T-cell (primary cell): Measurements from ENCODE around the gene KIAA2012. TPM values are rescaled to one million over a fixed set of nuclear protein-coding genes. Genes with fewer than 3 reads are reported as not detected.

Source experiments
- ATAC-seq, 4 experiments: fragments of 200-7000 bp in 3 of 4; fragments of 150-1000 bp in 1 of 4; cut with Tn5 transposase; replicated peaks in 1 of 4; 1 replicate in 3 of 4; 2 replicates in 1 of 4; pipeline ENCODE4 v1.10.0; 2021; ENCODE audit warnings: moderate library complexity in 3 of 4, mild to moderate bottlenecking in 2 of 4, moderate number of reproducible peaks in 1 of 4
- CTCF ChIA-PET, 2 donors: fragments of 300-600 bp; sonication (Branson Sonifier 250); formaldehyde crosslinking; loops; one replicate each; lab custom pipeline; 2022; ENCODE audit warnings: antibody characterized with exemption in 2 of 2; lab: Charles Lee
- POLR2A ChIA-PET, 2 donors: fragments of 300-600 bp; sonication (Branson Sonifier 250); formaldehyde crosslinking; loops; one replicate each; lab custom pipeline; 2022; ENCODE audit warnings: antibody characterized with exemption in 2 of 2; lab: Charles Lee
- DNase-seq, 35 experiments: peaks; one replicate each; pipeline versions ENCODE4 v3.0.0 to v3.0.0-alpha.2; 2013 to 2023
- H3K27ac ChIP-seq: one replicate; pipeline ENCODE4 v1.5.1; 2013; ENCODE audit warnings: low read length
- H3K27me3 ChIP-seq, 2 experiments: replicated peaks in 1 of 2; 1 replicate in 1 of 2; 2 replicates in 1 of 2; pipeline versions ENCODE4 v1.6.1 to v1.7.0; 2013; ENCODE audit warnings: low read length in 1 of 2, mixed read lengths in 1 of 2; ENCODE audit not compliant: control insufficient read depth in 2 of 2, insufficient read depth in 2 of 2; ENCODE audit errors: extremely low read depth in 1 of 2
- H3K36me3 ChIP-seq, 2 donors: 1 replicate in 1 of 2; 2 replicates in 1 of 2; pipeline versions ENCODE4 v1.6.1 to v1.7.0; 2013; ENCODE audit warnings: low read length in 1 of 2; ENCODE audit not compliant: control insufficient read depth in 2 of 2, insufficient read depth in 1 of 2; ENCODE audit errors: extremely low read depth in 1 of 2
- H3K4me1 ChIP-seq, 2 experiments: 1 replicate in 1 of 2; 2 replicates in 1 of 2; pipeline versions ENCODE4 v1.6.1 to v1.7.0; 2013; ENCODE audit warnings: low read length in 2 of 2, mixed read lengths in 1 of 2; ENCODE audit not compliant: insufficient read depth in 2 of 2, control insufficient read depth in 1 of 2; ENCODE audit errors: extremely low read depth in 1 of 2
- H3K4me3 ChIP-seq, 2 donors: 1 replicate in 1 of 2; 2 replicates in 1 of 2; pipeline versions ENCODE4 v1.5.1 to v1.7.0; 2013; ENCODE audit warnings: mild to moderate bottlenecking in 2 of 2, low read length in 1 of 2, moderate library complexity in 1 of 2; ENCODE audit not compliant: control insufficient read depth in 1 of 2; ENCODE audit errors: extremely low read depth in 1 of 2
- H3K9me3 ChIP-seq: 2 replicates; pipeline ENCODE4 v1.7.0; 2013
- H3K27ac Mint-ChIP-seq, 2 donors: one replicate each; pipeline ENCODE4 v1.8.0; 2020 to 2021; ENCODE audit warnings: mild to moderate bottlenecking in 2 of 2, mixed read lengths in 2 of 2
- H3K27me3 Mint-ChIP-seq, 2 donors: one replicate each; pipeline ENCODE4 v1.8.0; 2021 to 2022; ENCODE audit warnings: mixed read lengths in 2 of 2
- H3K36me3 Mint-ChIP-seq: one replicate; pipeline ENCODE4 v1.8.0; 2021; ENCODE audit warnings: mixed read lengths
- H3K4me1 Mint-ChIP-seq, 3 donors: one replicate each; pipeline ENCODE4 v1.8.0; 2020 to 2022; ENCODE audit warnings: mixed read lengths in 3 of 3, mild to moderate bottlenecking in 1 of 3
- H3K4me3 Mint-ChIP-seq, 3 donors: one replicate each; pipeline ENCODE4 v1.8.0; 2020 to 2022; ENCODE audit warnings: mild to moderate bottlenecking in 3 of 3, mixed read lengths in 3 of 3, moderate library complexity in 3 of 3
- H3K9me3 Mint-ChIP-seq, 3 donors: one replicate each; pipeline ENCODE4 v1.8.0; 2020 to 2022; ENCODE audit warnings: mixed read lengths in 3 of 3
- WGBS: methylation state at CpG from one replicate; pipeline ENCODE4 v1.1.5; 2013; ENCODE audit warnings: missing lambda C conversion rate; ENCODE audit not compliant: insufficient coverage; 5-methylcytosine and 5-hydroxymethylcytosine counted together
- total RNA-seq, 35 experiments: library from RNA in 6 of 35; stranded (reverse) in 6 of 35; fragments of 120-200 nt in 1 of 35; gene quantifications; one replicate each; pipeline versions ENCODE4 v1.2.1 to v1.2.4 and lab custom pipeline; 2013 to 2026

Gene KIAA2012
- total RNA-seq, 5 donors from 2014 or later (not counting 1 experiment from before 2014, with no cell fraction given), result not detected

- ATAC-seq, result no peak
- H3K9me3 Mint-ChIP-seq, result no peaks in the 10 kb centered on the region
- no peak overlapping the region for H3K4me3 ChIP-seq
- peaks cover 0 to 2% of the 10 kb centered on the region in 2 donors for H3K27me3 Mint-ChIP-seq
- H3K27ac Mint-ChIP-seq, result no peak overlapping the region
- H3K4me1 Mint-ChIP-seq, result no peaks in the 10 kb centered on the region
- no peak overlapping the region for H3K27ac ChIP-seq
- no peaks in the 10 kb centered on the region for H3K4me1 ChIP-seq
- WGBS, result 42% methylated on average over 6 of the region's 8 CpGs
- no peaks in the 10 kb centered on the region for H3K36me3 Mint-ChIP-seq
- no peak for DNase-seq
- H3K9me3 ChIP-seq, result no peaks in the 10 kb centered on the region
- H3K36me3 ChIP-seq, result no peaks in the 10 kb centered on the region
- POLR2A ChIA-PET, result no interaction called here
- CTCF ChIA-PET, result no interaction called here
- H3K27me3 ChIP-seq, result peaks cover 0 to 2% of the 10 kb centered on the region in 2 experiments
- H3K4me3 Mint-ChIP-seq, result no peak overlapping the region
Observed at GRCh38 chr2:202161151-202161835, 88.2 kb downstream of the KIAA2012 start.

DNA sequence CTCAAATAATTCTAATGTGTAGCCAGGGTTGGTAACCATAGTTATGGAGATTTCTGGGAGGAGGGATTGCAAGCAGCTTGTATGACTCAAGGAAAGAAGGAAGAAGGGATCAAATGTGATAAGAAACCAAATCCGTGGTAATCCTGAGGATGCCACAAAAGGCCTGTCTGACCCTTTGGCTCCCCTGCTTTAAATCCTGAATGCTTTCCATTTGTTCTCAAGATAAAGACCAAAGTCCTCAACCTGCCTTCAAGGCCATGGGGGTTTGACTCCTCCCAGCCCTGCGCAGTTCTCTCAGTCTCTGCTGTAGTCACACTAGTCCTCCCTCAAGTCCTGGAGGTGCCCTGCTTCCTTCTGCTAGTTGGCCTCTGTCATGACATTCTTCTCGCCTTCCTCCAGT is 91.4 kb downstream of the KIAA2012 start:
- ChIA-PET CTCF (no interaction called here), POLR2A (no interaction called here)
- no peak overlapping the region for H3K27ac Mint-ChIP-seq
- Histone ChIP-seq H3K27me3 (no peaks in the 10 kb centered on the region), H3K4me3 (no peak overlapping the region), H3K27ac (no peak overlapping the region), H3K36me3 (no peaks in the 10 kb centered on the region), H3K9me3 (no peaks in the 10 kb centered on the region), H3K4me1 (no peaks in the 10 kb centered on the region)
- H3K9me3 Mint-ChIP-seq, result no peaks in the 10 kb centered on the region
- no peak overlapping the region for H3K4me3 Mint-ChIP-seq
- ATAC-seq (no peak), DNase-seq (no peak)
- no peaks in the 10 kb centered on the region for H3K27me3 Mint-ChIP-seq
- WGBS, result 66% methylated on average over 2 of the region's 3 CpGs
- no peaks in the 10 kb centered on the region for H3K36me3 Mint-ChIP-seq
- H3K4me1 Mint-ChIP-seq, result no peaks in the 10 kb centered on the region

DNA sequence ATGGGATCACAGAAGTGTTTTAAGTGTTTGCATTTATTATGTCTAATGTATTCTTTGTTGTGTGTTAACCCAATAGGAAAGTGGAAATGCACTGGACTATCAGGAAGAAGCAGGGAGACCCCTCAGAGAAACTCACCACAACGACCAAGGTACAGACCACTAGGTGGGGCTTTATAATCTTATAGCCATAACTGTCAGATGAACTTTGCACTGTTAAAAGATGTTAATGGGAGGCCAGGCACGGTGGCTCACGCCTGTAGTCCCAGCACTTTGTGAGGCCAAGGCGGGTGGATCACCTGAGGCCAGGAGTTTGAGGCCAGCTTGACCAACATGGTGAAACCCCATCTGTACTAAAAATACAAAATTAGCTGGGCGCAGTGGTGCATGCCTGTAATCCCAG is 92.2 kb downstream of the KIAA2012 start:
- H3K27me3 Mint-ChIP-seq, result peaks cover 4% of the 10 kb centered on the region in 2 donors
- H3K27me3 ChIP-seq, result peaks cover 0 to 5% of the 10 kb centered on the region in 2 experiments
- no peak for DNase-seq
- 87% methylated on average over 3 of the region's 5 CpGs for WGBS
- ATAC-seq, result no peak
- no peaks in the 10 kb centered on the region for H3K9me3 Mint-ChIP-seq
- no peak overlapping the region for H3K4me3 ChIP-seq
- H3K4me3 Mint-ChIP-seq, result no peak overlapping the region
- H3K4me1 ChIP-seq, result no peaks in the 10 kb centered on the region
- no peak overlapping the region for H3K27ac Mint-ChIP-seq
- H3K4me1 Mint-ChIP-seq, result peaks cover 0 to under 1% (median 0%) of the 10 kb centered on the region in 3 donors
- ChIA-PET POLR2A (no interaction called here), CTCF (interaction anchor here in 1 of 2 donors (0.6 kb wide), 1 partner anchor 71 kb away, joined by 3 read pairs; no protein-coding TSS in a partner anchor)
- H3K36me3 Mint-ChIP-seq, result no peaks in the 10 kb centered on the region
- no peak overlapping the region for H3K27ac ChIP-seq
- no peaks in the 10 kb centered on the region for H3K36me3 ChIP-seq
- no peaks in the 10 kb centered on the region for H3K9me3 ChIP-seq

DNA sequence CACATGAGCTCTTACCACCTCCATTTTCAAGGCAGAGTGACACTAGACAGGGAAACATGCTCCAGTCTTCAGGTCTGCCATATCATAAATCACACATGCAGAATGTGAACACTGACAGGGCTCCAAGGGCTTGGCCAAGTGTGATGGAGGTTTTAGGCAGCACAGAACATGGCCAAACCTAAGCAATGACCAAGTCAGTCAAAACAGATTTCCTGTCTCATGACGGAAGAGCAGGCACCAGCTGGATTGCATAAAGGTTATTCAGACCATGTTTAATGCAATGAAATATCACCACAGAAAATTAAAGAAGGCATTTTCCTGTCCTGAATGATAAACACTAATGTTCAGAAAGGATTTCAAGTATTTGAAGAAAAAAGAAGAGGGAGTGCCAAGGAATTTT is 92.9 kb downstream of the KIAA2012 start:
- DNase-seq, result no peak
- no peak overlapping the region for H3K27ac ChIP-seq
- Mint-ChIP-seq H3K27ac (no peak overlapping the region), H3K9me3 (no peaks in the 10 kb centered on the region), H3K36me3 (no peaks in the 10 kb centered on the region), H3K4me1 (peaks cover 2 to 8% (median 3%) of the 10 kb centered on the region in 3 donors), H3K27me3 (peaks cover 11 to 12% of the 10 kb centered on the region in 2 donors), H3K4me3 (no peak overlapping the region)
- no peak overlapping the region for H3K4me3 ChIP-seq
- POLR2A ChIA-PET, result no interaction called here
- WGBS, result no CpG with 5 or more reads among the region's 1 CpG
- H3K27me3 ChIP-seq, result peaks cover 0 to 8% of the 10 kb centered on the region in 2 experiments
- H3K4me1 ChIP-seq, result no peaks in the 10 kb centered on the region
- H3K9me3 ChIP-seq, result no peaks in the 10 kb centered on the region
- no peak for ATAC-seq
- H3K36me3 ChIP-seq, result no peaks in the 10 kb centered on the region
- CTCF ChIA-PET, result interaction anchor here in 1 of 2 donors (0.6 kb wide), 1 partner anchor 70 kb away, joined by 3 read pairs; no protein-coding TSS in a partner anchor

- H3K4me1 Mint-ChIP-seq, result peaks cover 14 to 16% (median 15%) of the 10 kb centered on the region in 3 donors
- H3K27me3 ChIP-seq, result peaks cover 0 to 12% of the 10 kb centered on the region in 2 experiments
- CTCF ChIA-PET, result no interaction called here
- no peaks in the 10 kb centered on the region for H3K36me3 ChIP-seq
- ATAC-seq (no peak), DNase-seq (no peak)
- H3K4me3 Mint-ChIP-seq, result no peak overlapping the region
- peaks cover 0 to 12% of the 10 kb centered on the region in 2 experiments for H3K4me1 ChIP-seq
- H3K9me3 Mint-ChIP-seq, result no peaks in the 10 kb centered on the region
- H3K4me3 ChIP-seq, result no peak overlapping the region
- peaks cover 12% of the 10 kb centered on the region in 2 donors for H3K27me3 Mint-ChIP-seq
- H3K36me3 Mint-ChIP-seq, result no peaks in the 10 kb centered on the region
- H3K27ac ChIP-seq, result no peak overlapping the region
- H3K27ac Mint-ChIP-seq, result no peak overlapping the region
- no peaks in the 10 kb centered on the region for H3K9me3 ChIP-seq
- POLR2A ChIA-PET, result no interaction called here
Observed at GRCh38 chr2:202169131-202169530, 96.1 kb downstream of the KIAA2012 start.

DNA sequence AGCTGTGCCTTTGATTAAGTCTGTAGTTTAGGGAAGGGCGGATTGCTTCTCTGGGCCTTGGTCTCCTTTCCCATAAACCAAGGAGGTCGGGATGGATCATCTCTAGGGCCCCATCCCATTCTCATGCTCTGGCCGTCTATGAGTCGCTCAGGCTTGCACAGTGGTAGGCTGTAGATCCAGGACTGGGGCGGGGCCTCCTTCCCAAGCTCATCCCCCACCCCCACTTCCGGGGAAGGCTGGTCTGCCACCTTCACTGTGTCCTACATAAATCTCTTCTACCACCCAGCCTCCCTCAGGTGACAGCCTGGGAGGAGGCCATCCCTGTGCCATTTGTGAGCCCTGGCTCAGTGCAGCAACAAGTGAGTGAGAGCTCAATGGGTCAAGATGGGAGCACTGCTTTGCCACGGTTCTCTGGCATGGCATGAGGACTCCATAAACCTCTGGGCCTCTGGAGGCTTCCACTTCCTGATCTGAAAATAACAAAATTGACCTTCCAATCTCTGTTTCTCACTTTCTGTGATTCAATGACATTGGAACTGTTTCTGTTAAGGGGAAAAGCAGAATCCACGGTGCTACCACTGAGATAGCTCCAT is 96.9 kb downstream of the KIAA2012 start:
- no peaks in the 10 kb centered on the region for H3K9me3 Mint-ChIP-seq
- POLR2A ChIA-PET, result no interaction called here
- ATAC-seq (no peak), DNase-seq (no peak)
- no peak overlapping the region for H3K4me3 ChIP-seq
- H3K36me3 ChIP-seq, result no peaks in the 10 kb centered on the region
- no peak overlapping the region for H3K27ac ChIP-seq
- peaks cover 0 to 12% of the 10 kb centered on the region in 2 experiments for H3K4me1 ChIP-seq
- 92% methylated on average over 5 of the region's 8 CpGs for WGBS
- no peak overlapping the region for H3K27ac Mint-ChIP-seq
- peaks cover 12% of the 10 kb centered on the region in 2 donors for H3K27me3 Mint-ChIP-seq
- CTCF ChIA-PET, result no interaction called here
- H3K4me1 Mint-ChIP-seq, result peaks cover 14 to 16% (median 15%) of the 10 kb centered on the region in 3 donors
- no peaks in the 10 kb centered on the region for H3K9me3 ChIP-seq
- H3K27me3 ChIP-seq, result peaks cover 0 to 12% of the 10 kb centered on the region in 2 experiments
- H3K36me3 Mint-ChIP-seq, result no peaks in the 10 kb centered on the region
- H3K4me3 Mint-ChIP-seq, result no peak overlapping the region
